GM12864 (cell line): ENCODE results near the gene ASIC1.

Experiments used
- DNase-seq: peaks from one replicate; pipeline ENCODE4 v3.0.0-alpha.2; 2011; ENCODE audit warnings: low read depth
- H3K4me3 ChIP-seq: 2 replicates; pipeline ENCODE4 v1.5.1; 2011; ENCODE audit warnings: mild to moderate bottlenecking, low read depth, low read length, control low read depth
- CTCF ChIP-seq: IDR thresholded peaks from 2 replicates; pipeline ENCODE4 v1.5.1; 2011; ENCODE audit warnings: low read depth, mild to moderate bottlenecking, moderate library complexity, low read length, control low read depth, inconsistent platforms; ENCODE audit errors: missing control alignments

ASIC1 gene

GRCh38 chr12:50112456-50113218 is 55.2 kb downstream of the ASIC1 start:
- DNase-seq = no peak
- peak overlapping the region; percentile 76 for H3K4me3 ChIP-seq
- no peak for TF ChIP-seq CTCF

GRCh38 chr12:50117057-50117622 is 59.7 kb downstream of the ASIC1 start:
- DNase-seq = no peak
- H3K4me3 ChIP-seq = no peak overlapping the region
- no peak for TF ChIP-seq CTCF

- no peak for DNase-seq
- no peak for TF ChIP-seq CTCF
- H3K4me3 ChIP-seq = no peak overlapping the region
These were observed 62.0 kb downstream of the ASIC1 start for GRCh38 chr12:50119387-50119786.

GRCh38 chr12:50120521-50120920 is 63.1 kb downstream of the ASIC1 start:
- no peak for TF ChIP-seq CTCF
- no peak for DNase-seq
- H3K4me3 ChIP-seq = no peak overlapping the region

GRCh38 chr12:50120953-50121352 is 63.6 kb downstream of the ASIC1 start:
- DNase-seq = no peak
- no peak overlapping the region for H3K4me3 ChIP-seq
- no peak for TF ChIP-seq CTCF

- no peak overlapping the region for H3K4me3 ChIP-seq
- DNase-seq = no peak
- no peak for TF ChIP-seq CTCF
These were observed 64.2 kb downstream of the ASIC1 start for GRCh38 chr12:50121641-50122040.

- no peak overlapping the region for H3K4me3 ChIP-seq
- no peak for DNase-seq
- no peak for TF ChIP-seq CTCF
These were observed 65.8 kb downstream of the ASIC1 start for GRCh38 chr12:50123203-50123602.
